ENCODE measurements around the gene SIGLEC10.

Gene SIGLEC10

DNA sequence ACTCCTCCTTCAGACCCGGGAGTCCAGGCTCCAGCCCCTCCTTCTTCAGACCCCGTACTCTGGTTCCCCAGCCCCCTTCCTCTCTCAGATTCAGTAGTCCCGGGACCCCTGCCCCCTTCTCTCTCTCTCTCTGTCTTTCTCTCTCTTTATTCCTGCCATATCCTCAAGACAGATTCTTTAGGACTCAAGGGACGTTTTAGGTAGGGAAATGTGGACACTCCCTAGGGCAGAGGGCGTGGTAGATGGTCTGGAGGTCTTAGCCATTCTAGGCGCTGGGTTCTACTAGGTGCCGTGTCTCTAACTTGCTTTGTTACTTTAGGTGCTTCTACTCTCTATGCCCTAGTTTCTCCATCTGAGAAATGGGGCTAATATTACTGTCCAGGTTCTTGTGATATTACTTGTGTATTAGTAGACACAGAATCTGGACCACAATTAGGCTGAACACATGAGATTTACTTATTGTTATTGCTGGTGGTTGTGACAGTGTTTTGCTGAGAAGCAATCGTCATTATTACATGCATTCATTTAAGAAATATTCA is 26.3 kb downstream of the SIGLEC10 start:
- DNase-seq = no peak

DNA sequence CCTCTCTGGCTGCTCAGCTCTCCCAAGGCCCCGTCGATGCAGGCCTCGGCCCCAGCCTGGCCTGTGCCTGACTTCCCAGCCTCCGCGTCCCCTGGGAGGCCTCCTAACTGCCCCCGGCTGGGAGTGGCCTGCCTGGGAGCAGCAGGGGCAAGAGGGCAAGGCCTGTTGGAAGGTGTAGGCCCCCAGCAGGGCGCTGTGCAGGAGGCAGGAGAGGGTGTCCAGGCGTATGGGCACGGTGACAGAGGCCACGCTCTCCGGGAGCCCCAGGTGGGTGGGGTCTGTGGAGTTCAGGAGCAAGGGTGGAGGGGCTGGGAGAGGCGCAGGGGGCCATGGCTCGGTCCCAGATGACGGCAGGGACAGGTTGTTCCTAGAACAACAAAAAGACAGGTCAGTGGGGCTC is 28.3 kb downstream of the SIGLEC10 start:
- DNase-seq = no peak

DNA sequence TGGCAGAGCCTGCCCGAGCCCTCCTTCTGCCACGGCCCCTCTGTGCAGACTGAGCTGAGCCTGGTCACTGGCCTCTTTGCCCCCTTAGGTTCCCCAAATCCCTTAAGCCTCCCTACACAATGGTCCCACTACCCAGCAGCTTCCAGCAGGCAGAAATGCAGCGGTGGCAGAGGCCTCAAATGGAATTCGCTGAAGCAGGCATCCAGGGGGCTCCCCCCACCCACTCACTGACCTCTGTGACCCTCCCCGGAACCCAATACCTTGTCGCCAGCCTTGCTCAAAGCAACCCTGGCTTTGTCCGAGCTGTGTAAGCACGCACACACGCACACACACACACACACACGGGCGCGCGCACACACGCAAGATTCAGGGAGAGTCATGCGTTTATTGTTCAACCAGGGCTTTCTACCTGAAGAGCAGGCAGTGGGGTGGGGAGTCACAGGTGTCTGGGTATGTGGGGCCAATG is 29.5 kb downstream of the SIGLEC10 start, which contains the start of gene LIM2:
TSS of gene LIM2 (minus strand) at position 51 of the 466 bp plus-strand sequence. CDS start 531 bp downstream, outside the sequence.
- DNase-seq = no peak

DNA sequence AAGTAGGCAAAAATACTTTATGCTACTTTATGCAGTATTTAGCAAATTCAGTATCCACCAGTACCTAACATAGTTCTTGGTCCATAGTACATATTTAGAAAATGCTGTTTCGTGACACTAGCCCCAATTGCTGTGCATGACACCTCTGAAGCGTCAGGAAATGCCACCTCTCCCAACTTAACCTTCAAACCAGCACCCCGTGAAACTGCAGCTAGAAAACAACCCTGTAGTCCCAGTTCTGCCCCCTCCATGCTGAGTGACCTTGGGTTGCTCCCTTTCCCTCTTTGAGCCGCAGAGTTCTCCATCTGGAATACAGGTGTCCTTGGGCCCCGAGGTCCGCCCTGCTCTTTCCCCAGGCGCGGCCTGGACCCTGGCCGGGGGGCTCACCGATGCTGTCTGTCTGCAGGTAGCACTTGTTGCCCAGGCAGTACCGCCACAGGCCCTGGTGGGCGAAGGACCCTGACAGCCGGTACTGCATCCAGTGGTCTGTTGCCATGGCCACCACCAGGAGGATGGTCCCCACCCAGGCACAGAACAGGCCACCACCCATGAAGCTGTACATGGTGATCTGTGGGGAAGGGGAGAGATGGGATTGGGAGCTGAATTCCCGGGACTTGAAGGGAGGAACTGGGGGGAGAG is 30.4 kb downstream of the SIGLEC10 start:
- no peak for DNase-seq

DNA sequence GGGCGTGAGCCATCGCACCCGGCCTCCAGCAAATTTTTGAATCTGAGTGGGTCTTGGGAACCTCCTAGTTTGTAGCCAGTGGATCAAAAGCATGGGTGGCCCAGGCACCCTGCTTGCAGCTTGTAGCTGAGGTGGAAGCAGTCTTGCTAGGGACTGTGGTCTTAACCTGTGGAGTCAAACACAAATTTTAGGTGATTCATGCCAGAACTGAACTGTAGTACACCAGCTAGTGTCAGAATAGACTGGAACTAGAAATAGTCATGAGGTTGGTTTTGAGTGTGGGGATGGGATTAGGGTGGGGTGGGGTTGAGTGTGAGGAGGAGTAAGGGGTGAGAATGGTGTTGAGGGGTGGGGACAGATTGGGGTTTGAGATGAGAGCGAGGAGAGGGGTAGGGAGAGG is 35.4 kb downstream of the SIGLEC10 start:
- DNase-seq = no peak

DNA sequence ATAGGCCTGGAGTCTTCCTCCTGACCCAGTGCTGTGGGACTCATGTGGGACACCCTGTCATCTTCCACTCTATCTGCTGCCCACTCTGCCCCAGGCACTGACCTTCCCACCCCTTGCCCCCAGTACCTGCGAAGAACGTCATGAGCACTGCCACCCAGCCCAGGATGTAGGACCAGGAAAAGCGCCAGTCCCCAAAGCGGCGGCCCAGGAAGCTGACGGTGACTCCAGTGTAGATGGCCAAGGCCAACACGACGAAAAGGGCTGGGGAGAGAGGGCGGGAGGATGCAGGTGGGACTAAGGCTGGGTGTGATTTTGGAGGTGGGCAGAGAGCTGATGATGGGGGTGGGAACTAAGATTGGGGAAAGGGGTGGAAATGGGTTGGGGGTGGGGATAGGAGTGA is 37.1 kb downstream of the SIGLEC10 start:
- no peak for DNase-seq

DNA sequence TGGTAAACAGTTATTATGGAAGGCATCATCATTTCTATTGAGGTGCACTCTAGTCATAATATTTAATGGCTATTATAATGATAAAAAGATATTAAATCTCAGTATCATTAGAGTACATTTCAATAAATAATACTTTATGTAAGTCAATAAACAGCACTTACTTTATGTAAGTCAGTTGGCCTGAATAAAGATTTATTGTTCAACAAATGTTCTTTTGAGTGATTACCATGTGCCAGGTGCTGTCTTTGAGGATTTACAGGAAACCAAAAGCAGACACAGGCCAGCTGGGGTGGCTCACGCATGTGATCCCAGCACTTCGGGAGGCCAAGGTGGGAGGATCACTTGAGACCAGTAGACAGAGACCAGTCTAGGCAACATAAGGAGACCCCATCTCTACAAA is 40.0 kb downstream of the SIGLEC10 start:
- no peak for DNase-seq

DNA sequence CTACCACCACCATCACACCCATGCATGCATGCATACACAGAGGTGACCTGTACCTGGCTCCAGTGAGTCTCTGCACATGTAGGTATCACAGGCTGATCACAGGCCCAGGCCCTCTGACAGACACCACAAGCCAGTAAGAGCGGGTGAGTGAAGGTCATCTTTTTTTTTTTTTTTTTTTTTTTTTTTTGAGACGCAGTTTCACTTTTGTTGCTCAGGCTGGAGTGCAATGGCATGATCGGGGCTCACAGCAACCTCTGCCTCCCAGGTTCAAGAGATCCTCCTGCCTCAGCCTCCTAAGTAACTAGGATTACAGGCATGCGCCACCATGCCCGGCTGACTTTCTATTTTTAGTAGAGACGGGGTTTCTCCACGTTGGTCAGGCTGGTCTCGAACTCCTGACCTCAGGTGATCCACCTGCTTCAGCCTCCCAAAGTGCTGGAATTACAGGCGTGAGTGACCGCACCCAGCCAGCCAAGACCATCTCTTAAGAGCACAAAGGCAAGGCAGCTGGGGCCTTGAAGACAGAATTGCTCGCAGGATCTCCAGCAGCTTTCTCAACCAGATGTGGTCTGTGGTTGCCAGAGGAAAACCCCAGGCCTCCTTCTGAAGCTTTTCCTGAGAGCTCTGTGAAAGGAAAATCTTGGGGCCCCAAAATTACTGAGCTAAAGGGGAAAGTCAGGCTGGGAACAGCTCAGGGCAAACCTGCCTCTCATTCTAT is 41.8 kb downstream of the SIGLEC10 start:
- no peak for DNase-seq

DNA sequence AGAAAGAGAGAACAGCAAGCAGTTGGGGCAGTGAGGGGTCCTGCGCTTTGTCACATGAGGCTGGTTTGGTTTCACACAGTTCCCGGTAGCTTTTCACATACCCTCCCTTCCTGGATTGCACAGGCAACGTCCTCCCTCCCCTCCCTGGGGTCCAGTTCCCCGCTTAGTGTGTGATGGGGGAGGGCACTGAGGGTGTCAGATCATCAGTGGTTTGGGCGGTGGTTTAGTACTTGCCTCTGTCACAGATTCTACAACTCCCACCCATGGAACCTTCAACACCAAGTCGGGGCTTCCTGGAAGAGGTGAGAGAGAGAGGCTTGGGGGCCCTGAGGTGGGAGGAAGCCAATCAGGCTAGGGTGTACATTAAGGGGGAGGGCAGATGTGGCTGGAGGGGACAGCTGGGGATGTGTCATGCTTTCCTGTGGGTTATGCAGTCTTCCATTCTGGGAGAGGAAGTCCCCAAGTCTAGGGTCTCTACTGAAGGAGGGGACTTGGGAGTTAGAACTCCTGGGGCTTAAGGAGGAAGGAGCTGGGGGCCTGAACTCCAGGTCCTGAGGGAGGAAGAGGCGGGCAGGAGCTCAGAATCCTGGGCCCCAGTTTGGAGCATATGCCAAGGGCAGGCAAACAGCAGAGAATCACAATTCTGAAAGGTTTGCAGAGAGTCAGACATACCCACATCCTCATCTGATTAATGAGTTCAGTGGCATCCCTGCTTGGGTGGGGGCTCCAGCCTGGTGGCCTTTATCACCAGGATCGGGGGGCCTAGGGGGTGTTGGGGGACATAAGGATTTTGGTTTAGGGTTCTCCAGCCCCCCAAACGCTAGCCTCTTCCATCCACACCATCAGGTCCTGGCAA is 44.6 kb downstream of the SIGLEC10 start, which contains the start of gene NKG7:
TSS of gene NKG7 (minus strand) at position 6 of the 856 bp plus-strand sequence. CDS start 119 bp downstream, outside the sequence.
- DNase-seq = no peak

DNA sequence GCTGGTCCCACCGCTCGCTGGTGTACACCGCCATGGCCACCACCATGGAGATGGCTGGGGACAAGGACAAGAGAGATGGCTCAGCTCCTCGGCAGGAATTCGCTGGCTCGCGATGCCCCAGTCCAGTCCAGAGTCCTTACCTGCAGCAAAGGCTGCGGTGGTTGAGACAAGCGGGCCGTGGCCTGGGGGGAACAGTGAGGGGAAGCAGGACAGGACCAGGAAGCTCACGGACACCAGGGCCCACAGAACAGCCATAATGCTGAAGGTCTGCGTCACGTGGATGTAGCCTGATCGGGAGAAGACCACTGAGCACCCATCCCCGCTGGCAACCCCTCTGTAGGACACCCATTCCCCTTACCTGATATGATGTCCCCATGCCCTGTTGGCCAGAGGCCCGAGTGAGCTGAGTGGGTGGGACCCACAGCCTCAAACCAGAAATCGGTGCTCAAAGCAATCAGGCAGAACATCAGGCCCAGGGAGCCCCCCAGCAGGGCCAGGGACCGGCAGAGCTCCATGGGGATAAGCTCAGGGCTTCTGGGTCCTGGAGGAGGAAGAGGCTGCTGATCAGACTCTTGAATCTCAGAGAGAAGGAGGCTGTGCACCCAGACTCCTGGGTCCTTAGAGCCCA is 45.3 kb downstream of the SIGLEC10 start:
- DNase-seq = no peak

DNA sequence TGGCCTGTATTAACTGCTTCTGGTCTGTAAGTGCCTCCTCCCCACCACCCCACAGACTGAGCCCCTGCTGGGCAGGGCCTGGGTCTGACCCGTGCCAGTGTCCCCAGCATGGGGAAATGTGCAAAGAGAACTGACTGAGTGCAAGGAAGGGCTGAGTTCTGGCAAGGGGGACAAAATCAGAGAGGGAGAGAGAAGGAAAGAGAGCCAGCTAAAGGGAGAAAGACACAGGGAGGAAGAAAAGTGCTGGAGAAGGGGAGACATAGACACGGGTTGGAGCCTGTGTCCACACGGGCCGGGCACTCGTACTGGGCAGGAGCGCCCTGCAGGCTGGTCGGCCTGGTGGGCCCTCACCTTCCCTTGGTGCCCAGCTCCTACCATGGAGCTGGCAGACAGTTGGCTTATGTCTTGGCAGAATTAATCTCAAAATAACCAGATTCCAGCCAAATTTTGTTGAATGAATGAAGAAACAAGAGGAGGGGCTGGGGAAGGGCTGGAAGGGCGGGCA is 46.2 kb downstream of the SIGLEC10 start:
- DNase-seq = no peak

DNA sequence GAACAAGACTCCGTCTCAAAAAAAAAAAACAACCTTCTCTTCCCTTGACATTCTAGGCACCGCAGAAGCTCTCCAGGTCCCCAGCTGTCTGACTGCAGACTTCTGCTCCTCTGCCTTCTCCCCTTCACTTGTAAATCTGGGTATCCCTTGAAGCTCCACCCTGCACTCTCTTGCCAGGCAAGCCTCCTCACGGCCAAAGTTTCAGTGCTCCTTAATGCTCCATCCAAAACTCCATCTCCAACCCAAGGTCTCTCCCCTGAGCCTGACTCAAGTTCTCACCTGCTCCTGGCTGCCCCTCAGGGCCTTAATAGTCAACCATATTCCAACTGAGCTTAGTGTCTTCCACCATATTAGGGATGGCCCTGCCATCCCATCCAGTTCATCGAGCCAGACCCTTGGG is 47.2 kb downstream of the SIGLEC10 start:
- DNase-seq = no peak

DNA sequence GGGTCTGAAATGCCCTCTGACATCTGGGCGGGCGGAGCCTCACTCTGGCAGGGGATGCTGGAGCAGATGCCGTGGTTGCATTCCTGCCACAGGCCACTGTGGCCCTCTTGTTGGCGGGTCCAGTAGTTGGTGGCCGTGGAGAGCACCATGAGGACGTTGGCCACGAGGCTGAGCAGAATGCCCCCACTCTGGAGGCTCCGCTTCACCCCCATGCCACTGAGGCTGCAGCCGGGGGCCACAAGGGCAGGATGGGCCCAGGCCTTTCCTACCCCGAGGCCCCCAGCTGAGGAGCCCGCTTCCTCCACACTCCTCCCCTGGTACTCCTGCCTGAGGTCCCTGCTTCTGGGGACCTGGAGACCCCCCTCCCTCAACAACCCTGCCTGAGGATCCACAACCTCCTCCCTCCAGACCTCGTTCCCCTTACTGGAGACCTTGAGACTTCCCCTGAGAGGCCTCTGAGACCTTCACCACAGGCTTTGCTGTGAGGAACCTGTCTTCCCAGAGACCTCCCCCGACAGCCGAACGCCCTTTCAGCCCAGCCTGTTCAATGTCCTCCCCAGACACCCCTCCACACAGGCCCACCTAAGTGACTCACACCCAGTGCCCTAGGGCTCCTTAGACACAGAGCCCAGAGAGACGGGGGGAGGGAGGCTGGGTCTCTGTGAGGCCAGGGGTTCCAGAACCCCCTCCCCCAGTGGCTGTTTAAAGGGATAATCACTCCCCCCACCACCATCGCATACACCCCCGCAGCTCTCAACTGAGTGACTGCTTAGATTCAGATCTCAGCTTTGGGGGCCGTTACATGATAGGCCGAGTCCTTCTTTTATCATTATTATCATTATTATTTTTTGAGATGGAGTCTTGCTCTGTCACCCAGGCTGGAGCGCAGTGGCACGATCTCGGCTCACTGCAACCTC is 48.8 kb downstream of the SIGLEC10 start, which contains the start of gene CLDND2:
TSS of gene CLDND2 (minus strand) at position 638 of the 917 bp plus-strand sequence. CDS start at position 212, 426 bp downstream.
- no peak for DNase-seq

DNA sequence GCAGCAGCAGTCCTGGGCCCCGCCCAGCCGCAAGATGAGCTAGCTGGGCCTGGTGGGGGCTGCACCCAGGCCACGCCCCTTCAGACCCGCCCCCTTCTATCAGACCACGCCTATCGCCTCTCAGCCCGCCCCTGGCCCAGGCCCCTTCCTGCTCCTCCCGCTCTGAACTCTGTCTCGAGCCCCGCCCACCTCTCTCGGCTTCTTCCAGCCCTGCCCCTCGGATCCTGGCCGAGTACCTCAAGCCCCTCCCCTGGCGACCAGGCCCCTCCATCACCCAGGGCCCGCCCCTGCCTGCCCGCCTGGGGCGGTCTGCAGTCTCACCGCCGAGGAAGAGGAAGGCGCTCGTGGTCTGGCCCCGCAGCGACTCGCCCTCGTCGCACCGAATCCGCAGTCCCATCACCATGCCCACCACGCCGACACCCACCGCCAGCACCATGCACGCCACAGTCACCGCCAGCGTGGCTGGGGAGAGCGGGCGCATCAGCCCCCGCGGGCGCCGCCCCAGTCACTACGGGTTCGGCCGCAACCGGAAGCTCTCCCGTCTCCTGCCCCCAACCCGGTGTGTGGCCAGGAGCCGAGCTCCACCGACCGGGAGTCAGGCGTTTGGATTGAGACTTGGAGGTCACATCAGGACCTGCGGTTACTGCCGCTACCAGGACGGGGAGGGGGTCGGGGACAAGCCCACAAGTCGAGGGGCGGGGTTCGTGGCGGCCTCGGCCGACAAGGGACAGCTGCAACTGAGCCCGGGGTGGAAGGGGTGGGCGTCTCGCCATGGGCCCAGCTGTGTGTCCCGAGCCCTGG is 49.7 kb downstream of the SIGLEC10 start:
- peak; percentile 95 for DNase-seq

DNA sequence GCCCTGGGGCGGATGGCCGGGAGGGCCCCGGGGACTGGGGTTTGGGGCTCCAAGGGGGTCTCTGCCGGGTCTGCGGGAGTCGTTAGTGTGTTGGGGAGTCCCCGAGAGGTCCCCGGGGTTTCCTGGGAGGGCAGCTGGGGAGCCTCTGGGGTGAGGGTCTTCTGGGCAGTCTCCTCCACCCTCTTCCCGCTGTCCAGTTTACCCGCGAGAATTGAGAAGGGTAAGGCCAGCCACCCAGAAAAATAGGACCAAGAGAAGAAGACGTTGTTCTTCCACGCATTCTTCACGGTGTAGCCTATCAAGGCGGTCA is 50.2 kb downstream of the SIGLEC10 start:
- DNase-seq = no peak

DNA sequence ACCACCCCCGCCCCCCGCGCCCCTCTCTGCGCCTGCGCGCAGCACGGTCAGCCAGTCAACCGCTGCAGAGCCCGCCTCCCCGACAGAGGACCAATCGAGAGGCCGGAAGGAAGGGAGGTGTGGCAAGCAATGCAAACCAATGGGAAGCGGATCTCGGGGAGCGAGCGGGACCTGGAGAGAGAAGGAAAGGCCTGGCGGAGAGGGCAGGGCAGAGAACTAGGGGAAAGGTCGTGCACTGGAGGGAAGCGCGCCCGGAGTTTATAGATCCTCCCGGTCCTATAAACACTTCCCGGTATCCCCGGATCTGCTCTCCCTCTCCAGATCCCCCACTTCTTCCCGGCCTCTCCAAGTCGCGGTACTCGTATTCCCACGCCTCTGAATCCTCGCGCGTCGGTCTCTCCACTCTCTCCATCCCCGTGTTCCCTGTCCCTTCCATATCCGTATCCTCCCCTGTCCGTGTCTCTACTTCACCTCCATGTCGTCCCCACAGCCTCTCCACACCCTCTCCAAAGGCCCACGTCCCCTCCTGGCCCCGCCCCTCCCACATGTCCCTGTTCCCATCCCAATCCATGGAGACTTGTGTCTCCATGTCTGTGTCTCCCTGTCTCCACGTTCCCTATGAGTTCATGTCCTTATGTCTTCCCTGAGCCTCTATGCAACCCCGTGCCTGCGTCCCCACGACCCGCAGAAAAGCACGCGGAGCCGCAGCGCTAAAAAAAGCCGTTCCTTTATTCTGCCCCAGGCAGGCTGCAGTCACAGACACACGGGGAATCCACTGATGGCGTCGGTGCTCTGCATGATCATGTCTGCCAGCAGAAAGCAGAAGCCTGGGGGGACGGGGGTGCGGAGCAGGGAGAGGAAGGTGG is 50.8 kb downstream of the SIGLEC10 start:
- peak; percentile 96 for DNase-seq

DNA sequence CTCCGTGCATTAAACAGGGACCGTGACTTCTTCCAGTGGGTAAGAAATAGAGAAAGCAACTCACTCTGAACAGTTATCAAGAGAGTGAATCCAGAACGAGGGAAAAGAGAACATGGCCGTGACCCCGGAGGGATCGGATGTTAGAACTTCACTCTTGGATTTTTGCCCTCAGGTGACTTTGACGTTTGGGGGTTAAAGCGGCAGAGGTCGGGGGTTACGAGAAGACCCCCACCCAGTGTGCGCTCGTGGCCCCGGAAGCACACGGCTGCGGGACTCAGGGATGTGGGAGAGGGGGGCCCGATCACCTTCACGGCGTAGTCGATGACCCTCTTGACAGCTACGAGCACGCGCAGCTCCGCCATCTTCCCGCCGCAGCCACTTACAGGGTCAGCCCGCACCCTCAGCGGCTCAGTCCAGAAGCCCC is 51.5 kb downstream of the SIGLEC10 start, which contains the start of gene ETFB:
TSS of gene ETFB (minus strand) at position 424 of the 424 bp plus-strand sequence. CDS start at position 362, 62 bp downstream.
- no peak for DNase-seq

DNA sequence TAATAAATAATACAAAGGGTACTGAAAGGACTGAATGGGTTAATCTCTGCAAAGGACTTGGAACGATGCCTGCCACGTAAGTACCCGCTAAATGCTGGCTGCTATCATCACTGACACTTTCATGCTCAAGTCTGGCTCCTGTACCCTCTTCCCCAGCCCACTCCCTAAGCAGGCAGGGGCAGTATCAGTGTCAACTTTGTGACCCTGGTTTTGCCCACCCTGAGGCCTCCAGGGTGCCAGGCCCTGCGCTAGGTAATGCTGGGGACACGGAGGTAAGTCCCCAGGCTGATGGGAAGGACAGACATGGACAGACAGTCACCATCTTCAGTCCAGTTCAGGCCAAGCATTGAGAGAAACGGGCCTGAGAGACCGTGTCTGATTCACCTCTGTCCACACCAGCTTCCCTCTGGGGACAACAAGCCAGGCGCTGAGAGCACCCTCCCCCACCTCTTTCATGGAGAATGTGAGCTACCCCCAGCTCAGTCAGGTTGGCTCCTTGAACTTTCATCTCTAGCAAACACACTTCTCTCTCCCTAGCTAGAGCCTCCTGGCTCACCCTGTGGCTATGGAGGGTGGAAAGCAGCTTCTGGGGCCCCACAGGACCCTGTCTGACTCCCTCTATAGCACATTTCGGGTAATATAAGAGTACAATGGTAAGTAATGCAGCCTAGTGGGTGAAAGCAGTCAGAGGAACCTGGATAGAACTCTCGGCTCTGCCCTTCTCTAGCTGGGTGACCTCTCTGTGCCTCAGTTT is 52.1 kb downstream of the SIGLEC10 start:
- no peak for DNase-seq
